ENCODE measurements around the gene TOMM20.
"Not testable (repeated sequence)": the region's sequence is repeated elsewhere in the genome, so short reads cannot be mapped to it uniquely, and the experiment has no call there.

The TOMM20 gene

GRCh38 chr1:235128456-235129328 is at the start of gene TOMM20:
TSS of gene TOMM20 (minus strand) at chr1:235128837. CDS start at chr1:235128715, 122 bp downstream.
- DNase-seq (ENCODE audit: low read depth in 2 of 2) = peak; percentile 96 to 97

GRCh38 chr1:235176486-235176885 is 47.8 kb upstream of the TOMM20 start:
- DNase-seq (ENCODE audit: low read depth in 2 of 2) = no peak

GRCh38 chr1:235169986-235170385 is 41.3 kb upstream of the TOMM20 start:
- no peak for DNase-seq (ENCODE audit: low read depth in 2 of 2)

GRCh38 chr1:235168375-235168774 is 39.7 kb upstream of the TOMM20 start:
- DNase-seq (ENCODE audit: low read depth in 2 of 2) = no peak

- no peak for DNase-seq (ENCODE audit: low read depth in 2 of 2)
These were observed 33.2 kb upstream of the TOMM20 start for GRCh38 chr1:235161685-235162327.

- DNase-seq (ENCODE audit: low read depth in 2 of 2) = peak; percentile 73 to 74
These were observed 32.5 kb upstream of the TOMM20 start, which contains the start of gene RBM34 for GRCh38 chr1:235160957-235161684. TSS of gene RBM34 (minus strand) at chr1:235161250. CDS start at chr1:235161226, 24 bp downstream.

GRCh38 chr1:235160383-235160956 is 31.8 kb upstream of the TOMM20 start:
- DNase-seq (ENCODE audit: low read depth in 2 of 2) = peak; percentile 13 to 17

GRCh38 chr1:235159930-235160329 is 31.3 kb upstream of the TOMM20 start:
- not testable (repeated sequence) for DNase-seq (ENCODE audit: low read depth in 2 of 2)

- DNase-seq (ENCODE audit: low read depth in 2 of 2) = not testable (repeated sequence)
These were observed 30.6 kb upstream of the TOMM20 start for GRCh38 chr1:235159284-235159683.

GRCh38 chr1:235158680-235159079 is 30.0 kb upstream of the TOMM20 start:
- no peak for DNase-seq (ENCODE audit: low read depth in 2 of 2)

- DNase-seq (ENCODE audit: low read depth in 2 of 2) = no peak
These were observed 28.5 kb upstream of the TOMM20 start for GRCh38 chr1:235157150-235157549.

GRCh38 chr1:235156740-235157139 is 28.1 kb upstream of the TOMM20 start:
- no peak for DNase-seq (ENCODE audit: low read depth in 2 of 2)

GRCh38 chr1:235156265-235156664 is 27.6 kb upstream of the TOMM20 start:
- no peak for DNase-seq (ENCODE audit: low read depth in 2 of 2)

GRCh38 chr1:235152235-235152634 is 23.6 kb upstream of the TOMM20 start:
- no peak for DNase-seq (ENCODE audit: low read depth in 2 of 2)

- DNase-seq (ENCODE audit: low read depth in 2 of 2) = no peak
These were observed 22.4 kb upstream of the TOMM20 start for GRCh38 chr1:235151033-235151432.

- no peak for DNase-seq (ENCODE audit: low read depth in 2 of 2)
These were observed 21.2 kb upstream of the TOMM20 start for GRCh38 chr1:235149824-235150223.

- no peak for DNase-seq (ENCODE audit: low read depth in 2 of 2)
These were observed 18.6 kb upstream of the TOMM20 start for GRCh38 chr1:235147269-235147668.

- DNase-seq (ENCODE audit: low read depth in 2 of 2) = no peak
These were observed 17.0 kb upstream of the TOMM20 start for GRCh38 chr1:235145639-235146038.

GRCh38 chr1:235142991-235143390 is 14.4 kb upstream of the TOMM20 start:
- no peak for DNase-seq (ENCODE audit: low read depth in 2 of 2)

- no peak for DNase-seq (ENCODE audit: low read depth in 2 of 2)
These were observed 10.7 kb upstream of the TOMM20 start for GRCh38 chr1:235139315-235139714.

- no peak for DNase-seq (ENCODE audit: low read depth in 2 of 2)
These were observed 10.2 kb upstream of the TOMM20 start for GRCh38 chr1:235138821-235139220.

- no peak for DNase-seq (ENCODE audit: low read depth in 2 of 2)
These were observed 7.5 kb upstream of the TOMM20 start for GRCh38 chr1:235136111-235136510.

All from fibroblast of skin of left quadriceps (primary cell).